HG03196 (cell line): Measurements from ENCODE around the gene CSPG4.
A peak's percentile ranks its signal among the peaks of the same experiment; 100 is the strongest.
"Not testable (repeated sequence)": the region's sequence is repeated elsewhere in the genome, so short reads cannot be mapped to it uniquely, and the experiment has no call there.

Experiments used
- ATAC-seq: cut with Tn5 transposase; IDR thresholded peaks from one replicate; pipeline ENCODE4 v1.9.1; 2021; ENCODE audit not compliant: unreplicated experiment

Gene CSPG4

DNA sequence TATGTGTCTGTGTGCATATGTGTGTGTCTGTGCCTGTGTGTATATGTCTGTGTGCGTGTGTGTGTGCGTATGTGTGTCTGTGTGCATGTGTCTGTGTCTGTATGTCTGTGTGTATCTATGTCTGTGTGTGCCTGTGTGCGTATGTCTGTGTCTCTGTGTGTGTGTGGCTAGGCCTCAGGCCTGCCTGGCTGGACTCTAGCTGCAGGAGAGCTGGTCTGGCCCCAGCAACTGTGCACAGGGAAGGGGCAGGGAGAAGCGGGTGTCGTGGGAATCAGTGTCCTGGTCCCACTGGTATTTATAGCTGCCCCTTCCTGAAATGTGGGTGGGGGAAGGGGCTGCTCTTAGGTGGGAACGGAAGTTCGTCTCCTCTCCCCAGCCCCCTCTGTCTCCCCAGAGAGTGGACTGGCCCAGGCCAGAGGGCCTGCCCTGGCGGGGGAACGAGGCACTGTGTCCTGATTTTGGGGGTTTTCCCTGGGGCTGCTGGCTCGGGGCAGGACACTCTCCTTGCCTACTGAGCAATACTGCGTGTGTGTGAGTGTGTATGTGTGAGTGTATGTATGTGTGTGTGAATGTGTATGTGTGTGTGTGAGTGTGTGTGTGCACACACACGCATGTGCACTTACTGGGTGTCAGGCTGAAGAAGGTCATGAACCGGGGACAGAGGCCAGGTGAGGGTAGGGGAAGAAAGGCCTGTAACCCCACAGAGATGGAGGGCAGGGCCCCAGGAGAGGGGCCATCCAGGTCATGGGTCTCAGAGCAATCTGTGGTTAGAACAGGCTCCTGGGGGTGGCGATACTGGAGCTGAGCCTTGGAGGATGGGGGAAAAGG is 6.6 kb downstream of the CSPG4 start:
- no peak for ATAC-seq

GRCh38 chr15:75705375-75705774 is 7.3 kb downstream of the CSPG4 start:
- not testable (repeated sequence) for ATAC-seq

DNA sequence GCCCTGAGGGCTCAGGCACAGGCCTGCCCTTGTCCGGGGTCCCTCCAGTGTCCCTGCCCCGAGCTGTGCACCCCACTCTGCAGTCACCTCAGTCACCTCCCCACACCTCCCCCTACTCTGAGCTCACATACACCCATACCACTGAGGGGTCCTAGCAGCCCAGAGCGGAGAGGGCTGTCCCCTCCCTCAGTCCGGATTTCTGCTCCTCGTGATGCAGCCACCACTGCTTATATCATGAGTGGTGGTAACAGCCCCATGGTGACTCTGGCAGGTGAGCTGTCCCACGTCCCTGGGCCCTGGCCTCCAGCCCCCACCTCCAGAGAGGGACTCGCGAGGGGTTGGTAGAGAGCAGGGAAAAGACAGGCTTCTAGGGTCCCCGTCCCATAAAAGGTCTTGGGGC is 8.0 kb downstream of the CSPG4 start:
- ATAC-seq, result no peak

DNA sequence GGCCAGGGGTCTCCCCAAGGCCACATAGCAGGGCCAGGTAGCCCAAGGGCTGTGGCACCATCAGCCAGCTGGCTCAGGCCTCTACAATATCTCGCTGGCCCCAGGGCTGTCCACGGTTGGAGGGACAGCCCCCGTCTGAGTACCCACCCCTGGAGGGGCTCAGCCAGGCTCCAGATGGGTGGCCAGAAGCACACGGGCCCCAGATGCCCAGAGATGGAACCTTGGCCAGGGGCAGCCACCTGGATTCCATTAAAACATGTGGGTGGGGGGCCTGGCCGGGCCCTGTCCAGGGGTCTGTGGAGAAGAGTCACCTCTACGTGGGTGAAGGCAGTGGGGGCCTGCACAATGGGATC is 8.4 kb downstream of the CSPG4 start:
- ATAC-seq, result no peak

DNA sequence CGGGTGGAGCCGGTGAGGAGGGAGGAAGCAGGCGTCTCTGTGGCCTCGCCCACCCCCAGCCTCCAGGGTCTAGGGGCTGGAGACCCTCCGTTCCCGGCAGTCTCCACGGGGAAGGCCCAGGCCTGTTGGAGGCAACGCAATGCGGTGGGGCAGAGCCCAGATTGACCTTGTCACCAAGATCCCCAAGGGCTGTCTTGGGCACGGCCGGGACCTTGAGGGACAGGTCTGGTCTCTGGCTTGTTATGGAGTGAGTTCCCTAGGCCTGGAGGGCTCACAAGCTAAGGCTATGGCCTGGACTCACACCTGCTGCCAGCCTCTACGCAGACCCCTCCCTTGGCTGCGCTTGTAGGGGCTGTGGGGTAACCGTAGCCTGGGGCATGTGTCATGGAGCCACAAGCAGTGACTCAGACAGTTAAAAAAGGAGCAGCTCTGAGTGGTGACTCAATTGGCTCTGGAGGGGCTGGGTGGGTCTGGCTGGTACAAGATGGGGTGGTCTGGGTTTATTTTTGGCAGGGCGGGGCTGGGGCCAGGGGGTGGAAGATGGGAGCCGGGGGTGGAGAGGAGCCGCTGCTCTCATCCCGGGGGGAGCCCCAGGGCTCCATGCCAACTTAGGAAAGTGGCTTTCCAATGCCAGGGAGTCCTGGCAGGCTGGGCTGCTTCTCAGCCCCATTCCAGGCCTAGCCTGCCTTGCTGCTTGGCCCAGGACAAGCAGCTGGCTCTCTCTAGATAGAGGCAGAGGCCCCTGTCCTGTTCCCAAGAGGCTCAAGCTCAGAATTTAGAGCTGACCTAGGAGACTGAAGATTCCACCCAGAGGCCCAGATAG is 9.0 kb downstream of the CSPG4 start:
- not testable (repeated sequence) for ATAC-seq

DNA sequence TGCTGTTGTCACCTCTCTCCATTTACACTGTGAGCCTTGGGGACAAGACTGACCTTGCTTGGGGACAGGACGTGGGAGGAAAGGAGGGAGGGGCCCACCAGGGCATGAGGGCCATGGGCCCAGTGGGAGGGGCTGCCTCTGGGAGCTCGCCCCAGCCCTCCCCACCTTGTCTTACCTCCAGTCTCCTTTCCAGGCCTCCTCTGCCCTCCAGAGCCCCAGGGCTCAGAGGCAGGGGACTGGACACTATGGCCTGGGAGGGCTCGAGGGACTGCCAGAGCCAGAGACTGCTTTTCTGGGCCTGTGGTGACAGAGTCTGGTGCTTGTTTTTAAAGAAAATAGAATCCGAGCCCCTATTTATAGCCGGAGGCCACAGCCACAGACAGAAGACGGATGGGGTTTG is 10.2 kb downstream of the CSPG4 start:
- ATAC-seq, result no peak

GRCh38 chr15:75701071-75702003 is 11.3 kb downstream of the CSPG4 start:
- not testable (repeated sequence) for ATAC-seq

GRCh38 chr15:75699961-75700874 is 12.4 kb downstream of the CSPG4 start:
- peak; percentile 41 for ATAC-seq

- ATAC-seq, result not testable (repeated sequence)
These were observed 13.1 kb downstream of the CSPG4 start for GRCh38 chr15:75699517-75699916.

DNA sequence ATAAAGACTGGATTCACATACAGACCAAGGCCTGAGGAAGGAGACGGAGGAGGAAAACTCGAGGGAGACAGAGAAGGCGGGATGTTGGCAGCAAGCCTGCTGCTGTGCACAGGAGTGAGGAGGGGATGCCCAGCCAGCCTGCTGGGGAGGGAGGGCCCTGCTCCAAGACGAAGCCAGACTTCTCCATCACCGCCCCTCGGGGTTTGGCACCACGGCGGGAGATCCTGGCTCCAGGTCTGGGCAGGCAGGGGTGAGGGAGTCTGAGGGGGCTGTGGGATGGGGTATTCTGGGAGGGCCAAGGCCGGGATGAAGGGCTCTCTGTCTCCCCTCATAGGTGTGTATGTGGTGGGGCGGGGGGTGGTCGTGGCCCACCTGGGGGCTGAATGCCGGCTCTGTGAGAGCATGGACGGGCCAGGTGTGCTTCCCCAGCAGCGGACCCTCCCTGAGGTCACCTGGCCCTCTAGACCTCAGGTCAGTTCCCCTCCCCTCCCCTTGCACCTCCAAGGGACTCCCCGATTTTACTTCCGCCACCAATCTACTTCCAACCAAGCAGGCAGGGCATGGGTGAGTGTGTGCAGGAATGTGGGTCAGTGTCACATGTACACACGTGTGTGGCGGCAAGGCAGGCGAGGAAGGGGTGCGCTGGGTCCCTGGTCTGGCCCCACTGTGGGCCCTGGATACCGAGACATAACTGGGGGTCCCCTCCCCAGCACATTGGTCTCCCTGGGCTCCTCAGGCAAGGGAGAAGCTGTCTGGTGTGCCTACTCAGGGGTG is 14.5 kb downstream of the CSPG4 start:
- ATAC-seq, result not testable (repeated sequence)

GRCh38 chr15:75697523-75697922 is 15.1 kb downstream of the CSPG4 start:
- no peak for ATAC-seq

DNA sequence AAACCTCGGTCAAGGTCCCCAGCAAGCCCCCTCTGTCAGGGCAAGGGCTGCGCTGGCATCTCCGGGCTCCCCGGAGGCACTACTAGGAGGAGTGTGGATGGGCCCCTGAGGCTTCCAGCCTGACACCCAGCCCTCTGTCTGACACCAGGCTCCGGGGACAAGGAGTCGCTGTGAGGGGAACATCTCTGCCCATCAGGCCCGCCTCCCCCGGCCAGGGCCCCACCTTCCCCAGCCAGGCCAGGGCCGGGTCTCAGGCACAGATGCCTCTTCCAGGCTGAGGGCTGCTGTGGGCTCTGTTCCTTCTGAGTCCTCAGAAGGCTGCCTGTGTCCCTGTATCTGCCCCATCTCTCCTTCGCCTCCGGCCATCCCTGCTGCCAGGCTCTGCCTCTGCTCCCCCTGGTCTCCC is 15.8 kb downstream of the CSPG4 start:
- ATAC-seq, result no peak

DNA sequence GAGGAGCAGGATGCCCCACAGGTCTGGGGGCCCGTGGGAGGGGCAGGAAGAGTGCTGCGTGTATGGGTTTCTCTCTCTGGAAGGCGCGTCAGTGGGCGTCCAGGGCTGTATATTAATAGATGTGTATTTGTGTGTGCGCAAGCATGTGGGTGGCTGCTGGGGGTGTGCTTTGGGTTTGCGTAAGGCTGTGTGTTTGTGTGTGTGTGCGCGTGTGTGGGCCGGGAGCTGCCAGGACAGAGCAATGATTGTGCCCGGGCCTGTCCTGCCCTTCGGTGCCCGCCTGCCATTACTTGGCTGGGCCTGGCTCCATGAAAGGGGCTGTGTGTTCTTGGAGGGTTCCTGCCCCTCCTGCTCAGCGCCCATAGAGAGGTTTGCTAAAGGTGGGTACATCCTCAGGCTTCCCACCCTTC is 16.3 kb downstream of the CSPG4 start:
- no peak for ATAC-seq

DNA sequence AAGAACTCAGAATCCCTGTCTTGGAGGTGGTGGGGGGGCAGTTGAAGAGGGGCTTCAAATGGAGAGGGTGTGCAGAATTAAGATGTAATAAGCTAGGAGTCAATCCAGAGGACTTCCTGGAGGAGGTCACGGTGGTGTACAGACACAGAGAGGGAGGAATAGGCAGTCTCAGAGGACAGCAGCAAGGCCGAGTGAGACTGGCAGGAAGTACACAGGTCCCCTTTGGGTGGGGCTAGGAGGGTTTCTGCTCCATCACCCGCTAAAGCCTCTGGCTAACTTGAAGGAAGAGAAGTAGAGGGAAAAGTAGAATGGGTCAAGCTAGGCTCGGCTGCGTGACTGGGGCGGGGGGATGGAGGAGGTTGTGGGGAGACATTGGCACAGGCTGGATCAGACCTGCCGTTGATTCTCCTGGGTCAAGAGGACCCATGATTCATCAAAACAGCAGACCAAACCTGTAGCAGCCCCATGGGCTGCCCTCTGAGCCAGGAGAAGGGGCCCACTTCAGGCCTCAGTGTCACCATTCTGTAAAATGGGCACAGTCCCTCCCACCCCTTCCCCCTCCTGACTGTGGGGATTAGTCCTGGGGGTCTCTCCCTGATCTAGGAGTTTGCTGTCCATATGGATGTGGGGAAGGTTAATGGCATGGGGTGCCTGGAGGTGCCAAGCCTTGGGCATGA is 16.9 kb downstream of the CSPG4 start:
- ATAC-seq, result no peak

- ATAC-seq, result no peak
These were observed 17.4 kb downstream of the CSPG4 start for GRCh38 chr15:75695220-75695619.

DNA sequence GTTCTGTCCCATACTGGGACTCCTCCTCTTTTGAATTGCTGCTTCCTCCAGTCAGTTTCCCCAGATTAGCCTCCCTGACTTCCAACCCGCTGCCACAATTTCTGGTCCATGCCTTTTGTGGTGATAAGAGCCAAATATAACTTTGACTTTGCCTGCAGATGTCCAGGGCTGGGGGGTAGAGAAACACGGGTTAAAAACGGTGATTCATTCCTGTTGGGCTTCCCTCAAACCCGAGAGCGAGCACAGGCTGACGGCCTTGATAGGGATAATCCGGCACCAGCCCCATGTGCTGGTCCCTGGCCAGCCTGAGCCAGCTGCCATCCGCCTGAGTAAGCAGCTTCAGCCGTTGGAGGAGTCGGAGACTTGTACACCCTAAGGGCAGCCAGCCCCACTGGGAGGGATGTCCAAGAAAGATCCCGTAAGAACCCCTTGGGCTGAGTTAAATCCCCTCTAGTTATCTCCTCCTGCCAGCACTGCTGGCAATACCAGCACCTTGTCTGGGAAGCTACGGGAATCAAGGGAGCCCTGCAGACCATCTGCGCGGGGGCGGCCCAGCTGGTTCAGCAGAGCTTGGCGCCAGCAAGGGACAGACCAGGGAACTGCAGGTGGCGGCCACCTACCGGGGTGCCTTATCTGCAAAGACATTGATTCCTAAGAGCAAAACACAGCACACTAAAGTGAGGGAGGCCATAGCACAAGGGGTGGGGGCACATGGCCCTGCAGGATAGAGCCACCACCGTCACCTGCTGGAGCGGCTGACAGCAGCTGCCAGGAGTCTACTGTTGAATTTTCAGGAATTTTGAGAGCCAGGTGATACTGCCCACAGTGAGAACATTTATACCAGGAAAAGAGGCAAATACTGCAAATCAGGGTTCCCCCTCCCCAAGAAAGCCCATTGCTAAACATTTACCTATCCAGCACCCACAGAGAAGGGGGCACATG is 18.1 kb downstream of the CSPG4 start:
- no peak for ATAC-seq

DNA sequence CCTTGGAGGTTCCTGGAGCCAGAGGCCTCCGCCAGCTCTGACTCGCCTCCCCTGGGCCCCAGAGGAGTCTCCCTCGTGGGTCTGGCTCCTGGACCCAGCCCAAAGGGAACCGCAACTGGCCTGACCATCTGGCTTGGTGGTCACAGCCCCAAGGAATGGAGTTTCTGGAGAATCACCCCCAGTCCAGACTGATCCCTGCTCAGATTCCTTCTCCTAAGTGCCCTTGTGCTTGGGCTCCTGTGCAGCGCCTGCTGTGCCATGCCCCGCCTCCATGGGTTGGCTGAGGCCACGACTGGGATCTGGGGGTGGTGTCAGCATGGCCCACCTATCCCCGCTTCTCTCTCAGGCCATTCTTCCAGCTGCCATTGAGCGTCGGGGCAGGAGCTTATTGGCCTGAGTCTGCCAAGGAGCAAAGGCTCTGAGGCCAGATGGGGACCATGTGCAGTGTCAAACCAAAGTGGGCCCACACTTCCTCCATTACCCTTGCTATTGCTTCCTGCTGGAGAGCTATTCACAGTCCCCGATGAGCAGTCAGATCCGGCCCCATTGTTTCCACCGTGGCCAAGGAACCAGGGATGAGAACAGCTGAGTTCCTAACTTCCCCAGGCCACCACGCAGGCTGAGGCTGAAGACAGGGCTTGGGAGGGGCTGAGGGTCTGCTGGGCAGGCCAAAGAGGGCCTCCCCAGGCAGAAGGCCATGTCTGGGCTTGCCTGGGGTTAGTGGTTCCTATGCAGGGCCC is 19.0 kb downstream of the CSPG4 start:
- no peak for ATAC-seq
